Transverse colon (tissue), 4 donors: ENCODE measurements around the gene ZG16B. TPM values are rescaled to one million over a fixed set of nuclear protein-coding genes. Genes with fewer than 3 reads are reported as not detected.

Source experiments
- DNase-seq: peaks from one replicate; pipeline ENCODE4 v3.0.0-alpha.2; 2019
- H3K27ac ChIP-seq, 4 donors: fragments of 200-600 bp; sonication (generic); 2 replicates each; pipeline ENCODE4 v1.5.1; 2016 to 2018; ENCODE audit warnings: inconsistent platforms in 4 of 4
- H3K27me3 ChIP-seq: fragments of 200-600 bp; sonication (generic); 2 replicates; pipeline ENCODE4 v1.5.1; 2017; ENCODE audit warnings: inconsistent platforms
- H3K36me3 ChIP-seq, 4 donors: fragments of 200-600 bp; sonication (generic); 2 replicates each; pipeline ENCODE4 v1.5.1; 2017 to 2019; ENCODE audit warnings: inconsistent platforms in 4 of 4
- H3K4me1 ChIP-seq, 4 donors: fragments of 200-600 bp; sonication (generic); 2 replicates each; pipeline ENCODE4 v1.5.1; 2017 to 2020; ENCODE audit warnings: inconsistent platforms in 4 of 4
- H3K4me3 ChIP-seq, 4 donors: fragments of 200-600 bp; sonication (generic); 1 replicate in 1 of 4; 2 replicates in 3 of 4; pipeline versions ENCODE4 v1.5.1 to v1.6.1; 2017 to 2019; ENCODE audit warnings: inconsistent platforms in 4 of 4
- H3K9me3 ChIP-seq, 2 donors: fragments of 200-600 bp; sonication (generic); 2 replicates each; pipeline ENCODE4 v1.5.1; 2017 to 2019; ENCODE audit warnings: inconsistent platforms in 2 of 2
- CTCF ChIP-seq, 5 experiments: fragments of 200-600 bp in 3 of 5; fragments of 450-650 bp in 2 of 5; sonication (generic) in 3 of 5; IDR thresholded peaks; 1 replicate in 2 of 5; 2 replicates in 3 of 5; pipeline ENCODE4 v1.5.1; 2016 to 2017; ENCODE audit warnings: antibody characterized with exemption in 5 of 5, inconsistent platforms in 3 of 5, mild to moderate bottlenecking in 2 of 5, moderate library complexity in 1 of 5
- EP300 ChIP-seq: sonication (generic); formaldehyde crosslinking; IDR thresholded peaks from one replicate; pipeline ENCODE4 v1.6.1; 2017; ENCODE audit warnings: antibody characterized with exemption, low read depth
- POLR2A ChIP-seq: fragments of 450-650 bp; IDR thresholded peaks from one replicate; pipeline ENCODE4 v1.6.1; 2016; ENCODE audit warnings: antibody characterized with exemption, mild to moderate bottlenecking, moderate library complexity
- POLR2AphosphoS5 ChIP-seq, 3 donors: sonication (generic); formaldehyde crosslinking; IDR thresholded peaks; one replicate each; pipeline ENCODE4 v1.6.1; 2016; ENCODE audit warnings: antibody characterized with exemption in 3 of 3
- WGBS, 2 donors: methylation state at CpG; one replicate each; pipeline ENCODE4 v1.1.5; 2018; ENCODE audit warnings: low coverage in 1 of 2; 5-methylcytosine and 5-hydroxymethylcytosine counted together
- in situ Hi-C, 4 donors: fragments of 200-750 bp; cut with MboI; loops; one replicate each; pipeline versions ENCODE4 v1.15.0 to v1.15.1; 2017; ENCODE audit warnings: low sequenced_read_pairs in 3 of 4, low pct_ligation_motif_present in 1 of 4, low pct_unique_long_range_greater_than_20kb in 1 of 4
- intact Hi-C: fragments of 100-400 bp; cut with DNase I; formaldehyde crosslinking; loops from one replicate; pipeline ENCODE4 v1.15.1; 2023; ENCODE audit warnings: low total_unique reads
- total RNA-seq, 4 donors: library from RNA; depleted of rRNA; stranded (reverse); fragments of >200 nt; gene quantifications; one replicate each; pipeline ENCODE4 v1.1.0, GENCODE V29; 2016

ZG16B gene
- total RNA-seq, 4 donors from 2014 or later, result 5.2 to 28.3 (median 15.9) TPM; not detected in 1

GRCh38 chr16:2825906-2826305 is 4.2 kb upstream of the ZG16B start:
- Histone ChIP-seq H3K9me3 (no peaks in the 10 kb centered on the region), H3K27me3 (peaks cover 8% of the 10 kb centered on the region), H3K36me3 (no peaks in the 10 kb centered on the region), H3K4me1 (peaks cover 0 to 15% (median 9%) of the 10 kb centered on the region in 4 donors), H3K27ac (no peak overlapping the region), H3K4me3 (no peak overlapping the region)
- in situ Hi-C loops, result no loop called here
- peak; percentile 6 for DNase-seq
- intact Hi-C loops, result no loop called here
- WGBS, 2 donors, result 73% methylated on average over 11 of the region's 11 CpGs; no CpG with 5 or more reads in 1 of the 2 donors
- TF ChIP-seq POLR2A (no peak), CTCF (IDR thresholded peaks at IDR 0.05) (no peak), EP300 (no peak), POLR2AphosphoS5 (IDR thresholded peaks at IDR 0.05) (no peak)

GRCh38 chr16:2826591-2827373 is 3.3 kb upstream of the ZG16B start:
- in situ Hi-C loops (no loop called here), intact Hi-C loops (no loop called here)
- H3K36me3 ChIP-seq, result no peaks in the 10 kb centered on the region
- H3K9me3 ChIP-seq, result no peaks in the 10 kb centered on the region
- H3K4me3 ChIP-seq, result no peak overlapping the region
- WGBS, 2 donors, result 61% methylated on average over 16 of the region's 19 CpGs; no CpG with 5 or more reads in 1 of the 2 donors
- H3K27ac ChIP-seq, result no peak overlapping the region
- TF ChIP-seq POLR2A, result no peak
- TF ChIP-seq POLR2AphosphoS5 (IDR thresholded peaks at IDR 0.05), result no peak
- TF ChIP-seq EP300, result no peak
- no peak for TF ChIP-seq CTCF (IDR thresholded peaks at IDR 0.05)
- peak; percentile 8 for DNase-seq
- peaks cover 0 to 15% (median 9%) of the 10 kb centered on the region in 4 donors for H3K4me1 ChIP-seq
- H3K27me3 ChIP-seq, result peaks cover 8% of the 10 kb centered on the region

GRCh38 chr16:2827374-2827791 is 2.7 kb upstream of the ZG16B start:
- peaks cover 8% of the 10 kb centered on the region for H3K27me3 ChIP-seq
- intact Hi-C loops, result no loop called here

More at GRCh38 chr16:2827374-2827791, 2.7 kb upstream of the ZG16B start:
- Histone ChIP-seq H3K4me3 (no peak overlapping the region), H3K36me3 (no peaks in the 10 kb centered on the region), H3K4me1 (peaks cover 0 to 15% (median 9%) of the 10 kb centered on the region in 4 donors), H3K27ac (no peak overlapping the region), H3K9me3 (no peaks in the 10 kb centered on the region)
- 76% methylated on average over 15 of the region's 15 CpGs; no CpG with 5 or more reads in 1 of the 2 donors for WGBS, 2 donors
- in situ Hi-C loops, result no loop called here
- DNase-seq, result peak; percentile 4
- TF ChIP-seq CTCF (IDR thresholded peaks at IDR 0.05), result no peak
- TF ChIP-seq EP300, result no peak
- TF ChIP-seq POLR2A, result no peak
- TF ChIP-seq POLR2AphosphoS5 (IDR thresholded peaks at IDR 0.05), result no peak
